ENCODE results near the gene ZCCHC4.

DNA sequence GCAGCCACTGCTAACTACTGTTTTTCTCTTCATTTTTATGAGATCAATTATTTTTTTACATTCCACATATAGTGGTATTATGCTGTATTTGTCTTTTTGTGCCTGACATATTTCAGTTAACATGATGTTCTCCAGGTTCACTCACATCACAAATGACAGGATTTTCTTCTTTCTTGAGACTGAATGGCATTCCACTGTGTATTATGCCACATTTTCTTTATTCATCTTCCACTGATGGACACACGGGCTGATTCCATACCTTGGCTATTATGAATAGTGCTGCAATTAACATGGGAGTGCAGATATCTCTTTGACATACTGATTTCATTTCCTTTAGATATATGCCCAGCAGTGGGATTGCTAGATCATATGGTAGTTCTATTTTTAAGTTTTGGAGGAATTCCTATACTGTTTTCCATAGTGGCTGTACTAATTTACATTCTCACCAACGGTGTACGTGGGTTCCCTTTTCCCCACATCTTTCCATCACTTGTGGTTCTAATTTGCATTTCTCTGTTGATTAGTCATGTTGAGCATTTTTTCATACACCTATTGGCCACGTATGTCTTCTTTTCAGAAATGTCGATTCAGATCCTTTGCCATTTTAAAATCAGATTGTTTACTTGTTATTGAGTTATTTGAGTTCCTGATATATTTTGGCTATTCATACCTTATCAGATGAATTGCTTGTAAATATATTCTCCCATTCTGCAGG lies 14.9 kb upstream of the ZCCHC4 start:
- TF ChIP-seq CTCF (IDR thresholded peaks at IDR 0.05), result no peak
- no peak for TF ChIP-seq POLR2A (IDR thresholded peaks at IDR 0.05)
